ENCODE results near the gene POU3F2. TPM values are rescaled to one million over a fixed set of nuclear protein-coding genes. Genes with fewer than 3 reads are reported as not detected.

The POU3F2 gene
- polyA plus RNA-seq, 1 of the 3 experiments (the other 2 are of a cell fraction), result 1.0 TPM

DNA sequence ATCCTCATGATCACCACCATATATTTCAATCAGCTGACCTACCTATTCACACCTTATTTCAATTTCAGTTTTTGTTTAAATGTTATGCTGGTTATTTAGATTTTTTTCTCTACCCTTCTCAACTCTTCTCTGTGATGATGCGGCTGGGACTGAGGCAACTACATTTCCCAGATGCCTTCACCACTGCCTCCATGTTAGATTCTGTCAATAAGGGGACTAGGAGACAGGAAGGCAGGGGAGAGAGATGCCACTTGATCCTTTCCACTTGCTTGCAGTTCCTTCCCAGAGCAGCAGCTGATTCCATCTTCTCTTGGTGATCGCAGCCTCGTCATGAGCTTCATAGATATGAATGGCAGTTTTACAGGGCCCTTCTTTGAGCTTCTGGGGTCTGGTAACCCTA is 33.5 kb upstream of the POU3F2 start:
- Histone ChIP-seq H3K4me3 (ENCODE audit: low read depth in 2 of 2, low read length in 1 of 2) (no peak overlapping the region), H3K9me3 (no peaks in the 10 kb centered on the region; the same call in 1 of the 2 replicates), H3K9me2 (no peaks in the 10 kb centered on the region), H3K27me3 (ENCODE audit: insufficient read depth) (no peaks in the 10 kb centered on the region), H3K4me1 (ENCODE audit: control insufficient read depth in 1 of 2, insufficient read depth in 2 of 2, low read depth in 1 of 2, low read length in 1 of 2) (peaks cover 0 to 5% of the 10 kb centered on the region in 2 experiments; a peak in 1 of 4 replicates), H4K20me1 (ENCODE audit: insufficient read depth) (no peaks in the 10 kb centered on the region), H3K4me2 (no peak overlapping the region), H3K36me3 (replicated peaks in 1 of 2; ENCODE audit: control insufficient read depth in 1 of 2, insufficient read depth in 2 of 2, low read length in 1 of 2) (no peaks in the 10 kb centered on the region), H3K27ac (ENCODE audit: low read depth in 2 of 2, low read length in 1 of 2) (no peak overlapping the region), H3K79me2 (ENCODE audit: insufficient read depth) (no peaks in the 10 kb centered on the region), H3F3A (replicated peaks; ENCODE audit: insufficient read depth) (no peaks in the 10 kb centered on the region), H3K9ac (no peak overlapping the region), H2AFZ (ENCODE audit: low read depth) (no peak overlapping the region)
- TF ChIP-seq EP300 (IDR thresholded peaks at IDR 0.05; ENCODE audit: borderline replicate concordance in 1 of 2, low read depth in 1 of 2, low read length in 1 of 2) (no peak), FOSL2 (IDR thresholded peaks at IDR 0.05; ENCODE audit: borderline replicate concordance, low read depth) (no peak), CHD2 (IDR thresholded peaks at IDR 0.05; ENCODE audit: low read length, partially characterized antibody) (no peak), RCOR1 (IDR thresholded peaks at IDR 0.05; ENCODE audit: low read length) (no peak), IRF3 (IDR thresholded peaks at IDR 0.05; ENCODE audit: low read depth, low read length) (no peak), USF2 (IDR thresholded peaks at IDR 0.05; ENCODE audit: borderline replicate concordance, low read depth, low read length) (no peak), GATA2 (CRISPR knock-in tag; IDR thresholded peaks at IDR 0.05) (no peak), RFX5 (IDR thresholded peaks at IDR 0.05; ENCODE audit: low read length) (no peak), POLR2AphosphoS5 (IDR thresholded peaks at IDR 0.05; ENCODE audit: low read depth, low read length) (no peak), TAF1 (IDR thresholded peaks at IDR 0.05; ENCODE audit: borderline replicate concordance, low read depth, low read length) (no peak), FOXM1 (IDR thresholded peaks at IDR 0.05; ENCODE audit: low read depth) (no peak), ELF1 (IDR thresholded peaks at IDR 0.05) (no peak), GABPA (IDR thresholded peaks at IDR 0.05; ENCODE audit: low read depth) (no peak), SMC3 (IDR thresholded peaks at IDR 0.05; ENCODE audit: low read depth, low read length) (no peak)
- TF ChIP-seq, protein P1, sequence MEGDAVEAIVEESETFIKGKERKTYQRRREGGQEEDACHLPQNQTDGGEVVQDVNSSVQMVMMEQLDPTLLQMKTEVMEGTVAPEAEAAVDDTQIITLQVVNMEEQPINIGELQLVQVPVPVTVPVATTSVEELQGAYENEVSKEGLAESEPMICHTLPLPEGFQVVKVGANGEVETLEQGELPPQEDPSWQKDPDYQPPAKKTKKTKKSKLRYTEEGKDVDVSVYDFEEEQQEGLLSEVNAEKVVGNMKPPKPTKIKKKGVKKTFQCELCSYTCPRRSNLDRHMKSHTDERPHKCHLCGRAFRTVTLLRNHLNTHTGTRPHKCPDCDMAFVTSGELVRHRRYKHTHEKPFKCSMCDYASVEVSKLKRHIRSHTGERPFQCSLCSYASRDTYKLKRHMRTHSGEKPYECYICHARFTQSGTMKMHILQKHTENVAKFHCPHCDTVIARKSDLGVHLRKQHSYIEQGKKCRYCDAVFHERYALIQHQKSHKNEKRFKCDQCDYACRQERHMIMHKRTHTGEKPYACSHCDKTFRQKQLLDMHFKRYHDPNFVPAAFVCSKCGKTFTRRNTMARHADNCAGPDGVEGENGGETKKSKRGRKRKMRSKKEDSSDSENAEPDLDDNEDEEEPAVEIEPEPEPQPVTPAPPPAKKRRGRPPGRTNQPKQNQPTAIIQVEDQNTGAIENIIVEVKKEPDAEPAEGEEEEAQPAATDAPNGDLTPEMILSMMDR (IDR thresholded peaks at IDR 0.05), result no peak
- 89% methylated on average over 3 of the region's 3 CpGs for WGBS (ENCODE audit: low lambda C conversion rate)
- no peak for DNase-seq
- POLR2A ChIA-PET, result no interaction called here
- CTCF ChIA-PET, result no interaction called here
